HG02884 (cell line): ENCODE data around the gene CCDC57.
"Not testable (repeated sequence)": the region's sequence is repeated elsewhere in the genome, so short reads cannot be mapped to it uniquely, and the experiment has no call there.

Experiments
- ATAC-seq: cut with Tn5 transposase; IDR thresholded peaks from one replicate; pipeline ENCODE4 v1.9.1; 2021; ENCODE audit warnings: mild to moderate bottlenecking, moderate library complexity; ENCODE audit not compliant: unreplicated experiment

Gene CCDC57

GRCh38 chr17:82204831-82205719 lies 7.6 kb downstream of the CCDC57 start:
- ATAC-seq = no peak

- no peak for ATAC-seq
These were observed 8.7 kb downstream of the CCDC57 start for GRCh38 chr17:82203920-82204319.

GRCh38 chr17:82202981-82203380 lies 9.7 kb downstream of the CCDC57 start:
- no peak for ATAC-seq

- no peak for ATAC-seq
These were observed 11.1 kb downstream of the CCDC57 start for GRCh38 chr17:82201498-82201910.

GRCh38 chr17:82200743-82201497 lies 11.7 kb downstream of the CCDC57 start:
- no peak for ATAC-seq

DNA sequence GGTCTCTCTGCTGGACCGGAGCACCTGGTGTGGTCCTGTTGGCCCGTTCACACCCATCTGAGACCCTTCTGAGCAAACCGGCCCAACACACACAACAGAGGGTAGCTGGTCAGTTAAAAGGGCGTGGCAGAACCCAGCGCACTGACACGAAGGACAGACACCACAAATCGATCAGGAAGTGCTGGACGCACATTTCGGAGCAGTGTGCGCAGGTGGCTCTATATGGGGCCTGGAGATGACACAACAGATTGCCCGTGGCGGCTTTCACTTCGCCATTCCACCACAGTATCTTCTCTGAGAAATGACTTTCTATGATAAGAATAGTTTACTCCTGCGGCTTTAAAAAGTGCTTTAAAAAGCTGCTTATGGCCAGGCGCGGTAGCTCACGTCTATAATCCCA lies 12.5 kb downstream of the CCDC57 start:
- no peak for ATAC-seq

DNA sequence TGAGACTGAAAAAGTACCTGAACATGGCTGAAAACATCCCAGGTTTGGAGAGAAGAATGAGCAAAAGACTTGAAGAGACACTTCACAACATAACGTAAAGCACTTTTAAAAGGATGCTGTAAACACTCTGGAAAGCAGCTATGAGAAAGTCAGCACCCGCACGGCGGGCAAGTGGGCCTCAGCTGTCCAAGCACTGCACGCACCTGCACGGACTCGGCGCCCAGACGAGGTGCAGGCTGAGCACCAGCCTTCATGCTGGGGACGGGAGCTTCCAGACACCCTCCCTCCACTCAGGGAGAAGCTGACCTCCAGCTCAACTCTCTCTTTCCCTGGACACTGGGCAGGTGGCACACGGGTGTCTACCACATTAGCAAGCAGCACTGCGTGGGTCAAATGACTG lies 13.1 kb downstream of the CCDC57 start:
- no peak for ATAC-seq

GRCh38 chr17:82198092-82198491 lies 14.6 kb downstream of the CCDC57 start:
- ATAC-seq = no peak

- ATAC-seq = no peak
These were observed 16.7 kb downstream of the CCDC57 start for GRCh38 chr17:82195675-82196672.

- ATAC-seq = no peak
These were observed 17.9 kb downstream of the CCDC57 start for GRCh38 chr17:82194765-82195164.

DNA sequence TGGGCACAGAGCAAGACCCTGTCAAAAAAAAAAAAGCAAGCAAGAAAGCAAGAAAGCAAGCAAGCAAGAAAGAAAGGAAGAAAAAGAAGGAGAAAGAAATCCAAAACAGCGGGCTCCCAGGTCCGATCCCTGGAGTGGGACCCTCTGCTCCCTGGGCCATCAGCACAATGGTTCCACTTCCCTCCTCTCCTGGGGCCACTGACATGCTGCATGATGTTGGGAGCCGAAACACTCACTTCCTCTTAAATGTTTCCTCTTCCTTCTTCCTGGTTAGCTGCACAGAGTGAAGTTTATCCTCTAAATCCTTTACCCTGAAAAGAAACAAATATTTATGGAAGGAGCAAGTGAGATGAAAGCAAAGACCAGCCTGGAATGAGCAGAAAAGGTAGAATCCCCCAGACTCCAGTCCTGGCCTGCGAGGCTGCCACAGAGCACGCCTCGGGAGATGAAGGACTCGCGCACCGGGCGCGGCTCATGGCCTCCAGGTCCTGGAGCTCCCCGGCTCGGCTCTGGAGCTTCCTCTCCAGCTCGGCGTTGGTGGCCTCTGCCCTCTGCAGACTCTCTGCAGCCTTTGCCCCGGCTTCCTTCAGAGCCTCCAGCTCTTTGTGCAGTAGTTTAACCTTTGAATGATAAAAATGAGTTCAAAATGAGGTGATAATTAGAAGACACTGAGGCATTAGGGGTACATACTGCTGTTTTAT lies 19.0 kb downstream of the CCDC57 start:
- no peak for ATAC-seq

GRCh38 chr17:82193050-82193449 lies 19.6 kb downstream of the CCDC57 start:
- ATAC-seq = not testable (repeated sequence)

DNA sequence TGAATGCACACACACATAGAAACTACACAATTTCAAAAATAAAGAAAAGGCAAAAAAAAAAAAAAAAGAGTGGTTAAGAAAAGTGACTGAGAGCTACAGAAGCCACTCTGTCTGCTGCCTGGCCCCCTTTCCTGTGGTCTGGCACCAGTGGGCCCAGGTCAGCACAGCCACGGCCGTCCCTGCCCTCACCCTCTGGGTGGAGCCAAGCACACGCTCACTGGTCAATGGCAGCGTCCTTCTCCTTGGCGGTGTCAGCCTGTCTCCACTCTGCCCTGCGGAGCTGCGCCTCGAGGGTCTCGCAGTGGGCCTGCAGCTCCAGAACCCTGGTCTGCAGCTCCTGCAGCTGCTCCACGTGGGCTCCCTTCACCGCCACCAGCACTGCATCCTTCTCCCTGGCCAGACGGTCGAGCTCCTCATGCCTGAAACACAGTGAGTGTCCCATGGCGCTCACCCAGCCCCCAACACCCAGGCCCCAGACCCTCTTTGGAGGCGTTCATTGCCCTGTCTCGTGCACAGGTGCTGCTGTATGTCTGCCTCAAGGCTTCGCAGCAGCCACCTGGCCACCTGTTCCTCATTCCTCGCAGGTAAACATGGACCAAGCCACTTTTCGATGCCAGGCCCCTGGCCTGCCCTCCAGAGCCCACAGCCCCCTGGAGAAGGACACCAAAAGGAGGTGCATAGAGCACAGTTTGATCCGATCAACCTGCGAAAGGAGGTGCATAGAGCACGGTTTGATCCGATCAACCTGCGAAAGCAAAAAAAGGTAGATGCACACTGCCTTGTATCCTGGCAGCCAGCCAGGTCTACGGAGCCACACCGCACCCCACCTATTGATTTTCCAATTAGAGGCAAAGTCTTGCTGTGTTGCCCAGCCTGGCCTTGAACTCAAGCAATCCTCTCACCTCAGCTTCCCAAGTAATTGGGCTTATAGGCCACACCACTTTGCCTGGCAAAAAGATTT lies 24.4 kb downstream of the CCDC57 start:
- no peak for ATAC-seq

DNA sequence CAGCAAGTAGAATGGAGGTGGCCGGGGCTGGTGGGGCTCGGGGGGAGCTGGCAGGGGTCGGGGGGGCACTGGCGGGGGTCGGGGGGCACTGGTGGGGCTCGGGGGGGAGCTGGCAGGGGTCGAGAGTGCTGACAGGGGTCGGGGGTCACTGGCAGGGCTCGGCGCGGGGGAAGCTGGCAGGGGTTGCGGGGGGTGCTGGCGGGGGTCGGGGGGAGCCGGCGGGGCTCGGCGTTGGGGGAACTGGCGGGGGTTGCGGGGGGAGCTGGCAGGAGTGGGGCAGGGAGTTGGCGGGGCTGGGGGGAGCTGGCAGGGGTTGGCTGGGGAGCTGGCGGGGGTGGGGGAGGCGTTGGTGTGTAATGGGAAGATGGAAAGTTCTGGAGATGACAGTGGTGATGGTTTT lies 25.1 kb downstream of the CCDC57 start:
- no peak for ATAC-seq

GRCh38 chr17:82186221-82186620 lies 26.4 kb downstream of the CCDC57 start:
- ATAC-seq = no peak

DNA sequence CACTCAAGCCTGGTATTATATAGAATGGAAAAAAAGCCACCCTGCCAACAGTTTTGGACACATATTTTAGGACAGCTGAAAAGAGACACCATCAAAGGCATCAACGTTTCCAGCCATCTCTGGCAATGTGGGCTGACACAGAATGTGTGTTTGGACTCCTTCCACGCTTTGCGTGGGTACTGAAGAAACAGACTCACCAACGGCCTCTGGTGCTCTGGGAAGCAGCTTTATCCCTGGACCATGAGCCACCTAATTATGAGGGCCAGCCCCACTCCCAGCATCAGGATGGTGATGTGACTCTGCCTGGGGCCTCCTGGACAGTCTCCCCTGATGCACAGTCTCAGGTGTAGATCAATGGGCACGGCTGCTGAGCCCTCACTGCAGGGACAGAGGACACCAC lies 27.9 kb downstream of the CCDC57 start:
- no peak for ATAC-seq

DNA sequence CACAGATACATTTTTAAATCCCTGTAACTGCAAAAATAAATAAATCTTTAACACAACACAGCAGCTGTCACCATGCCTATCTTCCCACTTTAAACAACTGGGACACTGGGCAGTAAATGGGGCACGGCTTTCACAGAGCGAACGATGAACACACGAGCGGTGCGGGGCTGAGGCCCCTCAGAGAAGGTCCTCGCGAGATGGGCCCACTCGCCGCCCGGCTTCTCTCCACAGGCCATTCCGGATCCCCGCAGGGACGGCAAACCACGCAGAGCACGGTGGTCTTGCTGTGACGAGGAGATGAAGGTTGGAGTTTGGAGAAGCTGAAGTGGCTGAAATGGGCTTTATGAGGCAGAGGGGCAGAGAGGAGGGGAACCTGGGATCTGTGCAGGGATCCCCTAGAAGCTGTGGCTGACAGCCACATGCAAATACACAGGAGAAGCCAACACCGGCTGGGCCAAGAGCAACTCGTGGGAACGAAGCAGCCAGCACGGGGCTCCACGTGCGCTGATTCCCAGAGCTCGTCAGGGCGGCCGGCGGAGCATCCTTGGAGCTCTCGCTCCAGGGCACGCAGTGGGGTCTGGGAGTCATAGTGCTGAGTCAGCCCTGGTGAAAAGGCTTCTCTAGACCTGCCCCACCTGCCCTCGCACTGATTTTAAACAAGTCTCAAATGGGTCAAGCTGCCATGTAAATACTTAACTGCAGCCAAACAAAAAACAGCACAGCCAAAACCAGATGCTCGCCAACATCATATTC lies 31.7 kb downstream of the CCDC57 start:
- no peak for ATAC-seq

DNA sequence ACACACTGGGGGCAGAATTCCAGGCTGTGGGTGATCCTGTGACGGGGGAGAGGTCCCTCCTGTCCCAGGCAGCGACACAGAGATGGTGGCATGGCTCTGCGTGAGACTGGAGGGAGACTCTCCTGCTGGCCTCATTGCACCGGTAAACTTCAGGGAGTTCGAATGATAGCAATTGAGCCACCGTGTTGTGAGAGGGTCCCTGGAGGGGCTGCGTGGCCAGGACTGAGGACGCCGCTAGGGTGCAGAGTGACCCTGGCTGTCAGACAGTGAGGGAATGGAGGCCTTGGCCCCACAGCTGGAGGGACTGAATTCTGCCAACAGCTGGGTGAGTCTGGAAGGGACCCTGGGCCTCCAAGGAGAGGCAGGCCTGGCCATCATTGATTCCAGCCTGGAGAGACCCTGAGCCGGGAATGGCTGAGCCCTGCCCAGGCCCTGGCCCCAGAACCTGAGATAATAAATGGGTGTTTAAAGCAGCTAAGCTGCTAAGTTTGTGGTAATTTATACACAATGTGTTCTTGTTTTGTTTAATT lies 32.6 kb downstream of the CCDC57 start:
- ATAC-seq = no peak
